Activated effector memory CD4-positive, alpha-beta T cell treated with Interleukin-2 at 50 U/mL for 16 hours (primary cell): ENCODE measurements around the gene TFAP2E.
A peak's percentile ranks its signal among the peaks of the same experiment; 100 is the strongest.

Experiments used
- DNase-seq: peaks from one replicate; pipeline ENCODE4 v3.0.0-alpha.2; 2020

Gene TFAP2E

GRCh38 chr1:35573198-35574124, at the start of gene TFAP2E:
TSS of gene TFAP2E (plus strand) at chr1:35573314. CDS start at chr1:35573578, 264 bp downstream.
- no peak for DNase-seq

GRCh38 chr1:35524106-35524505, 49.0 kb upstream of the TFAP2E start:
- DNase-seq: no peak

GRCh38 chr1:35530168-35530567, 42.9 kb upstream of the TFAP2E start:
- no peak for DNase-seq

- no peak for DNase-seq
Measured at GRCh38 chr1:35530946-35531345, 42.2 kb upstream of the TFAP2E start.

- no peak for DNase-seq
Measured at GRCh38 chr1:35531368-35531767, 41.7 kb upstream of the TFAP2E start.

- no peak for DNase-seq
Measured at GRCh38 chr1:35532497-35533223, 40.5 kb upstream of the TFAP2E start.

GRCh38 chr1:35533586-35533985, 39.5 kb upstream of the TFAP2E start:
- DNase-seq: no peak

GRCh38 chr1:35535243-35535642, 37.9 kb upstream of the TFAP2E start:
- DNase-seq: no peak

GRCh38 chr1:35536556-35537162, 36.5 kb upstream of the TFAP2E start:
- no peak for DNase-seq

GRCh38 chr1:35537806-35538205, 35.3 kb upstream of the TFAP2E start:
- DNase-seq: no peak

- peak; percentile 27 for DNase-seq
Measured at GRCh38 chr1:35539073-35539823, 33.9 kb upstream of the TFAP2E start.

- DNase-seq: no peak
Measured at GRCh38 chr1:35539824-35540261, 33.3 kb upstream of the TFAP2E start.

GRCh38 chr1:35544976-35545375, 28.1 kb upstream of the TFAP2E start:
- peak; percentile 49 for DNase-seq

GRCh38 chr1:35546614-35547013, 26.5 kb upstream of the TFAP2E start:
- no peak for DNase-seq

- no peak for DNase-seq
Measured at GRCh38 chr1:35553851-35554250, 19.3 kb upstream of the TFAP2E start.

GRCh38 chr1:35554266-35555211, 18.6 kb upstream of the TFAP2E start:
- no peak for DNase-seq

GRCh38 chr1:35555212-35555584, 17.9 kb upstream of the TFAP2E start:
- DNase-seq: no peak

GRCh38 chr1:35555601-35556477, 17.3 kb upstream of the TFAP2E start:
- DNase-seq: no peak

- DNase-seq: no peak
Measured at GRCh38 chr1:35556484-35557117, 16.5 kb upstream of the TFAP2E start.

GRCh38 chr1:35557118-35557610, 15.9 kb upstream of the TFAP2E start, which contains the start of gene KIAA0319L:
TSS of gene KIAA0319L (minus strand) at chr1:35557403. CDS start at chr1:35554491, 2,912 bp downstream.
- DNase-seq: no peak
